HG02763 (cell line): Measurements from ENCODE around the gene CAPN15.
A peak's percentile ranks its signal among the peaks of the same experiment; 100 is the strongest.

Source experiments
- ATAC-seq: cut with Tn5 transposase; IDR thresholded peaks from one replicate; pipeline ENCODE4 v1.9.1; 2021; ENCODE audit warnings: mild to moderate bottlenecking, moderate library complexity; ENCODE audit not compliant: unreplicated experiment

Gene CAPN15

GRCh38 chr16:559411-560203 lies 32.1 kb downstream of the CAPN15 start:
- ATAC-seq, result no peak

- no peak for ATAC-seq
Observed at GRCh38 chr16:560204-560700, 32.7 kb downstream of the CAPN15 start, which contains the start of gene PRR35. PRR35 (plus strand) TSS chr16:560394; CDS start chr16:563295, 2,901 bp downstream.

GRCh38 chr16:560701-561412 lies 33.3 kb downstream of the CAPN15 start:
- no peak for ATAC-seq

GRCh38 chr16:561413-561794 lies 33.9 kb downstream of the CAPN15 start:
- no peak for ATAC-seq

- no peak for ATAC-seq
Observed at GRCh38 chr16:561957-562938, 34.7 kb downstream of the CAPN15 start.

- no peak for ATAC-seq
Observed at GRCh38 chr16:563072-563644, 35.6 kb downstream of the CAPN15 start.

- no peak for ATAC-seq
Observed at GRCh38 chr16:564690-565418, 37.3 kb downstream of the CAPN15 start.

GRCh38 chr16:565419-566330 lies 38.2 kb downstream of the CAPN15 start:
- ATAC-seq, result no peak

GRCh38 chr16:566475-567372 lies 39.2 kb downstream of the CAPN15 start, which contains the start of gene NHLRC4:
NHLRC4 (plus strand) TSS chr16:567005; CDS start chr16:568048, 1,043 bp downstream.
- peak; percentile 37 for ATAC-seq

GRCh38 chr16:567373-568256 lies 40.1 kb downstream of the CAPN15 start:
- ATAC-seq, result no peak

GRCh38 chr16:568401-569258 lies 41.1 kb downstream of the CAPN15 start:
- no peak for ATAC-seq

GRCh38 chr16:569445-570254 lies 42.1 kb downstream of the CAPN15 start, which contains the start of gene PIGQ:
PIGQ (plus strand) TSS chr16:569968; CDS start chr16:574075, 4,107 bp downstream.
- peak; percentile 47 for ATAC-seq

- ATAC-seq, result no peak
Observed at GRCh38 chr16:572865-573650, 45.5 kb downstream of the CAPN15 start.
